ENCODE data around the gene INPP5E. TPM values are rescaled to one million over a fixed set of nuclear protein-coding genes. Genes with fewer than 3 reads are reported as not detected.

Gene INPP5E
- total RNA-seq, 4 donors from 2014 or later, result 8.4 to 17.1 (median 12.5) TPM

- Histone ChIP-seq H3K36me3 (peaks cover 69 to 97% (median 91%) of the 10 kb centered on the region in 4 donors), H3K9me3 (no peaks in the 10 kb centered on the region), H3K4me1 (peaks cover 6 to 15% (median 10%) of the 10 kb centered on the region in 4 donors), H3K27me3 (no peaks in the 10 kb centered on the region), H3K4me3 (no peak overlapping the region), H3K27ac (replicated peaks in 1 of 4) (no peak overlapping the region)
- intact Hi-C loops (cut with DNase I), result no loop called here
- 91% methylated on average over 8 of the region's 8 CpGs for WGBS
- no peak for TF ChIP-seq CTCF (IDR thresholded peaks at IDR 0.05)
- no peak for TF ChIP-seq POLR2A (IDR thresholded peaks at IDR 0.05; ENCODE audit: low read depth)
- no peak for DNase-seq (ENCODE audit: extremely low spot score)
These were observed 23.2 kb downstream of the INPP5E start for GRCh38 chr9:136416427-136416826.

- Histone ChIP-seq H3K4me3 (no peak overlapping the region), H3K27ac (replicated peaks in 1 of 4) (no peak overlapping the region), H3K4me1 (peaks cover 22 to 40% (median 32%) of the 10 kb centered on the region in 4 donors), H3K27me3 (no peaks in the 10 kb centered on the region), H3K36me3 (peaks cover 40 to 63% (median 57%) of the 10 kb centered on the region in 4 donors), H3K9me3 (no peaks in the 10 kb centered on the region)
- no peak for DNase-seq (ENCODE audit: extremely low spot score)
- 62% methylated on average over 8 of the region's 9 CpGs for WGBS
- intact Hi-C loops (cut with DNase I), result no loop called here
- TF ChIP-seq POLR2AphosphoS5 (IDR thresholded peaks at IDR 0.05), result no peak
- no peak for TF ChIP-seq CTCF (IDR thresholded peaks at IDR 0.05)
- no peak for TF ChIP-seq EP300 (IDR thresholded peaks at IDR 0.05)
- TF ChIP-seq POLR2A (IDR thresholded peaks at IDR 0.05; ENCODE audit: low read depth), result no peak
These were observed 26.7 kb downstream of the INPP5E start for GRCh38 chr9:136412962-136413361.

- peaks cover 33 to 63% (median 55%) of the 10 kb centered on the region in 4 donors for H3K36me3 ChIP-seq
- H3K27me3 ChIP-seq, result no peaks in the 10 kb centered on the region
- peaks cover 22 to 40% (median 32%) of the 10 kb centered on the region in 4 donors for H3K4me1 ChIP-seq
- intact Hi-C loops (cut with DNase I), result no loop called here
- TF ChIP-seq POLR2A (IDR thresholded peaks at IDR 0.05; ENCODE audit: low read depth), result no peak
- TF ChIP-seq POLR2AphosphoS5 (IDR thresholded peaks at IDR 0.05), result no peak
- TF ChIP-seq CTCF (IDR thresholded peaks at IDR 0.05), result no peak
- no peak for TF ChIP-seq EP300 (IDR thresholded peaks at IDR 0.05)
- 65% methylated on average over 4 of the region's 4 CpGs for WGBS
- peak overlapping the region in 2 of 4 donors; percentile 84 to 89 for H3K27ac ChIP-seq (replicated peaks in 1 of 4)
- peak overlapping the region; percentile 87 to 99 (median 94) for H3K4me3 ChIP-seq
- no peaks in the 10 kb centered on the region for H3K9me3 ChIP-seq
- no peak for DNase-seq (ENCODE audit: extremely low spot score)
These were observed 28.3 kb downstream of the INPP5E start for GRCh38 chr9:136411378-136411777.

GRCh38 chr9:136410500-136411287, 29.0 kb downstream of the INPP5E start, which contains the start of the genes ENTR1 and PMPCA:
Gene ENTR1, minus strand, starts transcription at chr9:136410614. Its CDS starts 217 bp downstream, at chr9:136410397.
Gene PMPCA, plus strand, starts transcription at chr9:136410658. Its CDS starts 11 bp downstream, at chr9:136410669.
- Histone ChIP-seq H3K9me3 (no peaks in the 10 kb centered on the region), H3K27me3 (no peaks in the 10 kb centered on the region), H3K4me1 (peaks cover 22 to 40% (median 32%) of the 10 kb centered on the region in 4 donors), H3K36me3 (peaks cover 26 to 63% (median 55%) of the 10 kb centered on the region in 4 donors), H3K4me3 (peak within 1 kb of the TSS; percentile 87 to 99 (median 94)), H3K27ac (replicated peaks in 1 of 4) (peak within 1 kb of the TSS; percentile 84 to 91 (median 88))
- WGBS, result 1% methylated on average over 35 of the region's 83 CpGs
- intact Hi-C loops (cut with DNase I), result no loop called here
- peak; percentile 97 for DNase-seq (ENCODE audit: extremely low spot score)
- TF ChIP-seq POLR2AphosphoS5 (IDR thresholded peaks at IDR 0.05), result peak; percentile 98 to 99
- TF ChIP-seq EP300 (IDR thresholded peaks at IDR 0.05), result no peak
- peak in 1 of 3 experiments; percentile 15 for TF ChIP-seq CTCF (IDR thresholded peaks at IDR 0.05)
- peak; percentile 87 for TF ChIP-seq POLR2A (IDR thresholded peaks at IDR 0.05; ENCODE audit: low read depth)

All from esophagus muscularis mucosa (tissue), 4 donors.